Activated T-cell treated with anti-CD3 and anti-CD28 coated beads, Interleukin-2, amount 50 U/mL, for 72 hours (primary cell): ENCODE results near the gene SLIT1. TPM values are rescaled to one million over a fixed set of nuclear protein-coding genes. Genes with fewer than 3 reads are reported as not detected.

ENCODE experiments used
- ATAC-seq, 2 donors: fragments of 150-1000 bp; cut with Tn5 transposase; replicated peaks in 1 of 2; 2 replicates each; pipeline ENCODE4 v1.10.0; 2021; ENCODE audit warnings: moderate library complexity in 2 of 2, mild to moderate bottlenecking in 1 of 2
- DNase-seq, 2 donors: peaks; one replicate each; pipeline ENCODE4 v3.0.0; 2021 to 2022; ENCODE audit warnings: mixed read lengths in 1 of 2
- H3K27ac Mint-ChIP-seq: one replicate; pipeline ENCODE4 v1.8.0; 2022; ENCODE audit warnings: mild to moderate bottlenecking, moderate library complexity, mixed read lengths
- H3K27me3 Mint-ChIP-seq: one replicate; pipeline ENCODE4 v1.8.0; 2022; ENCODE audit warnings: low read depth, mixed read lengths
- H3K36me3 Mint-ChIP-seq, 2 donors: one replicate each; pipeline ENCODE4 v1.8.0; 2022; ENCODE audit warnings: mixed read lengths in 2 of 2, mild to moderate bottlenecking in 1 of 2; ENCODE audit not compliant: insufficient read depth in 2 of 2
- H3K4me1 Mint-ChIP-seq: one replicate; pipeline ENCODE4 v1.8.0; 2022; ENCODE audit warnings: low read depth, mixed read lengths
- H3K4me3 Mint-ChIP-seq, 2 donors: one replicate each; pipeline ENCODE4 v1.8.0; 2022; ENCODE audit warnings: mild to moderate bottlenecking in 2 of 2, mixed read lengths in 2 of 2, moderate library complexity in 2 of 2
- H3K9me3 Mint-ChIP-seq, 2 donors: one replicate each; pipeline ENCODE4 v1.8.0; 2022; ENCODE audit warnings: mixed read lengths in 2 of 2
- total RNA-seq, 2 donors: library from RNA; stranded (reverse); gene quantifications; one replicate each; pipeline ENCODE4 v1.2.3, GENCODE V29; 2022

The SLIT1 gene
- total RNA-seq, 2 donors from 2014 or later: 0.65 to 1.3 TPM

- H3K4me1 Mint-ChIP-seq: no peaks in the 10 kb centered on the region
- H3K27me3 Mint-ChIP-seq: no peaks in the 10 kb centered on the region
- no peak overlapping the region for H3K27ac Mint-ChIP-seq
- no peaks in the 10 kb centered on the region for H3K36me3 Mint-ChIP-seq
- ATAC-seq: no peak
- no peak for DNase-seq
- H3K4me3 Mint-ChIP-seq: no peak overlapping the region
- H3K9me3 Mint-ChIP-seq: no peaks in the 10 kb centered on the region
Observed at GRCh38 chr10:97103316-97104080, 82.3 kb downstream of the SLIT1 start.

DNA sequence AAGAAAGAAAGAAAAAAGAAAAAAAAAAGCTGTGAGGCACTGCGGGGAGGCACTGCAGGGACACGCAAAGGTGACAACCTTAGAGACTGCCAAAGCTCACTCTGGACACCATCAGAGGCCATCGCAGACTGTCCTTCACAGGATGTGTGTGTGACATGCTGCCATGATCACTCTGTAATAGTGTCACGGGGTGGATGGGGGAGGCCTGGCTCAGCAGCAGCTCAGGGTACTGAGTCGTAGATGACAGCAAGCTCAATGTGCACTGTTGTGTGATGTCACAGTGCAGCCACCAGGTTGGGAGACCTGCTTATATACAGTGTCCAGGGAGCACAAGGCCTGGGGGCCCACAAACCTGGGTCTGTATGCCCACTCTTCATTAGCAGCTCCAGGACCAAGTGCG, 83.3 kb downstream of the SLIT1 start:
- no peak overlapping the region for H3K4me3 Mint-ChIP-seq
- no peak for ATAC-seq
- no peak for DNase-seq
- H3K4me1 Mint-ChIP-seq: no peaks in the 10 kb centered on the region
- peaks cover 9% of the 10 kb centered on the region for H3K27me3 Mint-ChIP-seq
- no peak overlapping the region for H3K27ac Mint-ChIP-seq
- no peaks in the 10 kb centered on the region for H3K9me3 Mint-ChIP-seq
- H3K36me3 Mint-ChIP-seq: no peaks in the 10 kb centered on the region

GRCh38 chr10:97101166-97101940, 84.4 kb downstream of the SLIT1 start:
- Mint-ChIP-seq H3K27ac (no peak overlapping the region), H3K9me3 (no peaks in the 10 kb centered on the region)

DNA sequence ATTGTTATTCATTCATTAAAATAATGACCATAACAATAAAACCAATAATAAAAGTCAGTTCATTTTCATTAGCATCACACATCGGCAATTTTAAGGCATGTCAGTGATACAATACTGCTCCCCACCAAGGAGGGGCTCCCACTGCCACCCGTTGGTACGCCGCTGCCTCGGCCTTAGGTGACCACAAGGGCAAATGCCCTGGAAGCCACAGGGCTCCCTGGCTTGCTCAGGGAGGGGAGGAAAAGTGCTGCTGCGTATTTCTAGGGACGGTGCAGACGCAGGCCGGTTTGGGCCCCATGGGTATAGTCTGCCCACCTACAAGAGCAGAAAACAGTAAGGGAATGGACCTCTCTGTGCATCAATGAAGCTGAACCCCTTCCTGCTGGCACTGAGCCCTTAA, 85.1 kb downstream of the SLIT1 start:
- Mint-ChIP-seq H3K4me1 (peaks cover 13% of the 10 kb centered on the region), H3K36me3 (no peaks in the 10 kb centered on the region), H3K27me3 (peaks cover 16% of the 10 kb centered on the region), H3K4me3 (no peak overlapping the region), H3K9me3 (no peaks in the 10 kb centered on the region), H3K27ac (no peak overlapping the region)
- ATAC-seq: no peak
- no peak for DNase-seq

More at GRCh38 chr10:97101166-97101940, 84.4 kb downstream of the SLIT1 start:
- Mint-ChIP-seq H3K4me1 (peaks cover 7% of the 10 kb centered on the region), H3K27me3 (peaks cover 16% of the 10 kb centered on the region), H3K4me3 (no peak overlapping the region), H3K36me3 (no peaks in the 10 kb centered on the region)
- no peak for DNase-seq
- no peak for ATAC-seq

GRCh38 chr10:97099868-97100267, 85.9 kb downstream of the SLIT1 start:
- peaks cover 13% of the 10 kb centered on the region for H3K4me1 Mint-ChIP-seq
- no peaks in the 10 kb centered on the region for H3K9me3 Mint-ChIP-seq
- no peak overlapping the region for H3K27ac Mint-ChIP-seq
- ATAC-seq: no peak
- peaks cover 22% of the 10 kb centered on the region for H3K27me3 Mint-ChIP-seq
- no peak overlapping the region for H3K4me3 Mint-ChIP-seq
- H3K36me3 Mint-ChIP-seq: no peaks in the 10 kb centered on the region
- DNase-seq: no peak

- no peak for ATAC-seq
- Mint-ChIP-seq H3K4me1 (peaks cover 13% of the 10 kb centered on the region), H3K27me3 (peaks cover 23% of the 10 kb centered on the region), H3K4me3 (no peak overlapping the region), H3K27ac (no peak overlapping the region), H3K36me3 (no peaks in the 10 kb centered on the region), H3K9me3 (no peaks in the 10 kb centered on the region)
- DNase-seq: no peak
Observed at GRCh38 chr10:97099089-97099488, 86.7 kb downstream of the SLIT1 start.

- Mint-ChIP-seq H3K9me3 (no peaks in the 10 kb centered on the region), H3K27ac (no peak overlapping the region), H3K27me3 (peaks cover 23% of the 10 kb centered on the region), H3K4me3 (peak overlapping the region in 1 of 2 donors; percentile 27), H3K4me1 (peaks cover 13% of the 10 kb centered on the region), H3K36me3 (no peaks in the 10 kb centered on the region)
- no peak for DNase-seq
- ATAC-seq: no peak
Observed at GRCh38 chr10:97097084-97097433, 88.7 kb downstream of the SLIT1 start.

- H3K36me3 Mint-ChIP-seq: no peaks in the 10 kb centered on the region
- peaks cover 23% of the 10 kb centered on the region for H3K27me3 Mint-ChIP-seq
- ATAC-seq (peak in 1 of 2 donors; percentile 43), DNase-seq (peak in 1 of 2 donors; percentile 5)
- H3K4me3 Mint-ChIP-seq: peak overlapping the region; percentile 20 to 33
- no peak overlapping the region for H3K27ac Mint-ChIP-seq
- no peaks in the 10 kb centered on the region for H3K9me3 Mint-ChIP-seq
- peaks cover 13% of the 10 kb centered on the region for H3K4me1 Mint-ChIP-seq
Observed at GRCh38 chr10:97096261-97097083, 89.3 kb downstream of the SLIT1 start.

- DNase-seq (no peak), ATAC-seq (no peak)
- Mint-ChIP-seq H3K4me1 (peaks cover 13% of the 10 kb centered on the region), H3K9me3 (no peaks in the 10 kb centered on the region), H3K27me3 (peaks cover 23% of the 10 kb centered on the region), H3K4me3 (peak overlapping the region; percentile 20 to 33), H3K27ac (no peak overlapping the region), H3K36me3 (no peaks in the 10 kb centered on the region)
Observed at GRCh38 chr10:97095701-97096260, 90.0 kb downstream of the SLIT1 start.

- peaks cover 29% of the 10 kb centered on the region for H3K27me3 Mint-ChIP-seq
- no peaks in the 10 kb centered on the region for H3K36me3 Mint-ChIP-seq
- H3K4me1 Mint-ChIP-seq: no peaks in the 10 kb centered on the region
- H3K4me3 Mint-ChIP-seq: no peak overlapping the region
- DNase-seq (no peak), ATAC-seq (no peak)
- no peaks in the 10 kb centered on the region for H3K9me3 Mint-ChIP-seq
- H3K27ac Mint-ChIP-seq: no peak overlapping the region
Observed at GRCh38 chr10:97090644-97091043, 95.1 kb downstream of the SLIT1 start.

GRCh38 chr10:97090035-97090434, 95.7 kb downstream of the SLIT1 start:
- no peaks in the 10 kb centered on the region for H3K9me3 Mint-ChIP-seq
- peaks cover 25% of the 10 kb centered on the region for H3K27me3 Mint-ChIP-seq
- no peaks in the 10 kb centered on the region for H3K4me1 Mint-ChIP-seq
- DNase-seq (no peak), ATAC-seq (no peak)
- H3K4me3 Mint-ChIP-seq: no peak overlapping the region
- H3K27ac Mint-ChIP-seq: no peak overlapping the region
- no peaks in the 10 kb centered on the region for H3K36me3 Mint-ChIP-seq

GRCh38 chr10:97089209-97089870, 96.4 kb downstream of the SLIT1 start:
- ATAC-seq: no peak
- Mint-ChIP-seq H3K4me3 (no peak overlapping the region), H3K4me1 (no peaks in the 10 kb centered on the region), H3K27me3 (peaks cover 22% of the 10 kb centered on the region), H3K27ac (no peak overlapping the region), H3K9me3 (no peaks in the 10 kb centered on the region), H3K36me3 (no peaks in the 10 kb centered on the region)
- DNase-seq: no peak
